Measurements from ENCODE around the gene NEURL4. TPM values are rescaled to one million over a fixed set of nuclear protein-coding genes. Genes with fewer than 3 reads are reported as not detected.

NEURL4 gene
- total and polyA plus RNA-seq, 4 experiments from 2014 or later, result 0.97 to 81.6 (median 38.1) TPM

DNA sequence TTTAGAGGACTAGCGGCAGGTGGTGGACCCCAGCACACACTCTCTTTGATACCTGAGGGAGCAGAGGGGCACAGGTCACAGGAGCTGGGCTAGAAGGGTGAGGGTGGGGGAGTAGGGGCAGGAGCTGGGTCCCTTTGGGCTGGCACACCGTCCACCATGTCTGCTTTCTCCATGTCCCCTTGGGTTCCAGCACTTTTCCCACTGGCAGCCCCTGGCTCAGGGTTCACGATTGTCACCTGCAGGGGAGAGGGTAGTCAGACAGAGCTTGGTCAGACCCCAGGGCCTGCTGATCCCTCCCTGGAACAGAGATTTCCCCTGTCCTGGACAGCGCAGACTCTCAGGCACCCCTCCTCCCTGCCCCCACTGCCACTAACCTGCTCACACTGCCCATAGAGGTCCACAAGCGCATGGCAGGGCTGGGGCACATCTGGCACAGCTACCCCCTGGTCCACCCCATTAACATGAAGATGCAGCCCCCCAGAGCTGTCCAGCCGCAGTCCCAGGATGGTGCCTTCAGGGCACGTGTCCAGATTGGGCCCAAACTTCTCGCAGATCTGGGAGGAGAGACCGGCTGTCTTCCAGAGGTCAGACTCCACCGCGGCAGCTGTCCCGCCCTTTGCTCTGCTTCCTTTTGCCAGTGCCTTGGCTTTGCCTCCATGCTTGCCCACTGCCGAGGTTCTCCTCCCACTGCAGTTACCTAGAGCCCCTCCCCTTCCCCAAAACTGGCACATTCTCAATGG, 10.8 kb downstream of the NEURL4 start:
- Histone ChIP-seq H3K9me3 (ENCODE audit: control insufficient read depth in 1 of 2, low read length in 2 of 2) (no peaks in the 10 kb centered on the region), H3K36me3 (ENCODE audit: insufficient read depth, low read length) (peaks cover 51% of the 10 kb centered on the region), H3K27ac (ENCODE audit: low read depth, low read length) (no peak overlapping the region), H3K4me1 (ENCODE audit: insufficient read depth, low read length) (peaks cover 24% of the 10 kb centered on the region), H3K27me3 (ENCODE audit: insufficient read depth, low read length) (no peaks in the 10 kb centered on the region), H3K4me3 (ENCODE audit: low read length in 2 of 2) (no peak overlapping the region)
- ChIA-PET CTCF (ENCODE audit: partially characterized antibody) (interaction anchor here (0.9 to 2.3 kb wide), 4 partner anchors 18 to 37 kb away, joined by 3 to 8 read pairs (median 5); partner anchors contain the start of genes ACAP1 and TMEM95), POLR2A (ENCODE audit: partially characterized antibody) (interaction anchor here (1.0 to 7.1 kb wide), 5 partner anchors 9 to 119 kb away, joined by 3 to 71 read pairs (median 4); partner anchors contain the start of genes ACAP1 and NEURL4)
- Mint-ChIP-seq H3K27ac (peak overlapping the region in 4 of 7 donors; percentile 22 to 93 (median 61)), H3K4me1 (peaks cover 11 to 34% (median 19%) of the 10 kb centered on the region in 4 donors), H3K9me3 (peaks cover 0 to 5% (median 0%) of the 10 kb centered on the region in 8 donors), H3K27me3 (no peaks in the 10 kb centered on the region), H3K36me3 (peaks cover 29 to 61% of the 10 kb centered on the region in 2 donors), H3K4me3 (peak overlapping the region in 2 of 8 donors; percentile 30 to 32)
- intact Hi-C loops (cut with micrococcal nuclease), result no loop called here
- no peak for DNase-seq

DNA sequence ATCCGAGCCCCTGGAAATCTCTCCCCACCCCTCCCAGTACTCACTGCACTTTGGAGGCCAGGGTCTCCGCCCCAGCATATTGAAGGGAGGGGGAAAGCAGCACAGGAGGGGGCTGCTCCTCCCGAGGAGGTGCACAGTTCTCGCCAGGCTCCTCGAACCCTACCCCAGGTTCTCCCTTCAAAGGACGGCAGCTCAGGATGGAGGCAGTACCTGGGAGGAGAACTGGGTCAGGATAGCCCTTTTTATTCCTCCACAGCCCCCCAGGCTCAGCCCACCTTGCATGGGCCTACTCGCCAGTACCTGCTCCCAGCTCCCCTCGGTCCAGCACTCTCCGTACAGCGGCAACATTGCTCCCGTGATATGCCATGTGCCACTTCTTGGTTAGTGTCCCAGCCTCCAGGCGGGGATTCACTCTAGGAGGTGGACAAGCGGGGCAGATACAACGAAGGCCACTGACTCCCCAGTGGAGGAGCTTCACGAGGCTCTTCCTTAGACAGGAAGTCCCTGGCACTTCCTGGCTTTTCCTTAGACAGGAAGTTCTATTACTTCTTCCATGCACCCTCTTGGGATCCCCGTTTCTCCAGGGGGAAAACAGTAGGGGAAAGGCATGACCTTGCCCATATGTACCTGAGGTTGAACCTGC, 11.9 kb downstream of the NEURL4 start:
- H3K9me3 Mint-ChIP-seq, result peaks cover 0 to 5% (median 0%) of the 10 kb centered on the region in 8 donors
- DNase-seq, result no peak
- peak overlapping the region in 4 of 7 donors; percentile 41 to 86 (median 61) for H3K27ac Mint-ChIP-seq
- no peaks in the 10 kb centered on the region for H3K9me3 ChIP-seq (ENCODE audit: control insufficient read depth in 1 of 2, low read length in 2 of 2)
- H3K27me3 ChIP-seq (ENCODE audit: insufficient read depth, low read length), result no peaks in the 10 kb centered on the region
- H3K36me3 ChIP-seq (ENCODE audit: insufficient read depth, low read length), result peaks cover 51% of the 10 kb centered on the region
- peaks cover 13 to 44% (median 27%) of the 10 kb centered on the region in 4 donors for H3K4me1 Mint-ChIP-seq
- intact Hi-C loops (cut with micrococcal nuclease), result no loop called here
- H3K36me3 Mint-ChIP-seq, result peaks cover 39 to 68% of the 10 kb centered on the region in 2 donors
- no peak overlapping the region for H3K4me3 ChIP-seq (ENCODE audit: low read length in 2 of 2)
- no peak overlapping the region for H3K27ac ChIP-seq (ENCODE audit: low read depth, low read length)
- CTCF ChIA-PET (ENCODE audit: partially characterized antibody), result interaction anchor here (0.9 to 2.3 kb wide), 4 partner anchors 19 to 38 kb away, joined by 3 to 8 read pairs (median 5); partner anchors contain the start of genes ACAP1 and TMEM95
- peaks cover 34% of the 10 kb centered on the region for H3K4me1 ChIP-seq (ENCODE audit: insufficient read depth, low read length)
- no peaks in the 10 kb centered on the region for H3K27me3 Mint-ChIP-seq
- H3K4me3 Mint-ChIP-seq, result peak overlapping the region in 3 of 8 donors; percentile 10 to 67 (median 66)
- POLR2A ChIA-PET (ENCODE audit: partially characterized antibody), result interaction anchor here (1.0 to 9.3 kb wide), 6 partner anchors 8 to 120 kb away, joined by 3 to 187 read pairs (median 6); partner anchors contain the start of genes ACAP1 and NEURL4

GRCh38 chr17:7315570-7316235, 13.4 kb downstream of the NEURL4 start:
- Histone ChIP-seq H3K4me1 (ENCODE audit: insufficient read depth, low read length) (peaks cover 42% of the 10 kb centered on the region), H3K9me3 (ENCODE audit: control insufficient read depth in 1 of 2, low read length in 2 of 2) (no peaks in the 10 kb centered on the region), H3K27ac (ENCODE audit: low read depth, low read length) (peak overlapping the region; percentile 83), H3K4me3 (ENCODE audit: low read length in 2 of 2) (peak overlapping the region; percentile 68 to 76), H3K36me3 (ENCODE audit: insufficient read depth, low read length) (peaks cover 52% of the 10 kb centered on the region), H3K27me3 (ENCODE audit: insufficient read depth, low read length) (no peaks in the 10 kb centered on the region)
- intact Hi-C loops (cut with micrococcal nuclease), result loop anchor here (1.0 kb wide), 2 partner anchors 8 to 14 kb away; partner anchors contain the start of genes EIF5A and NEURL4
- Mint-ChIP-seq H3K4me3 (peak overlapping the region; percentile 80 to 97 (median 92)), H3K27me3 (no peaks in the 10 kb centered on the region), H3K36me3 (peaks cover 44 to 67% of the 10 kb centered on the region in 2 donors), H3K9me3 (peaks cover 0 to 7% (median 0%) of the 10 kb centered on the region in 8 donors), H3K4me1 (peaks cover 22 to 57% (median 36%) of the 10 kb centered on the region in 4 donors), H3K27ac (peak overlapping the region; percentile 92 to 98 (median 96))
- no peak for DNase-seq
- POLR2A ChIA-PET (ENCODE audit: partially characterized antibody), result interaction anchor here (0.6 to 9.3 kb wide), 22 partner anchors 10 to 371 kb away, joined by 3 to 187 read pairs (median 6); partner anchors contain the start of genes ACADVL, ACAP1, DLG4 and DVL2
- CTCF ChIA-PET (ENCODE audit: partially characterized antibody), result interaction anchor here (1.0 to 4.2 kb wide), 5 partner anchors 9 to 121 kb away, joined by 3 to 21 read pairs (median 5); partner anchors contain the start of gene ACAP1

DNA sequence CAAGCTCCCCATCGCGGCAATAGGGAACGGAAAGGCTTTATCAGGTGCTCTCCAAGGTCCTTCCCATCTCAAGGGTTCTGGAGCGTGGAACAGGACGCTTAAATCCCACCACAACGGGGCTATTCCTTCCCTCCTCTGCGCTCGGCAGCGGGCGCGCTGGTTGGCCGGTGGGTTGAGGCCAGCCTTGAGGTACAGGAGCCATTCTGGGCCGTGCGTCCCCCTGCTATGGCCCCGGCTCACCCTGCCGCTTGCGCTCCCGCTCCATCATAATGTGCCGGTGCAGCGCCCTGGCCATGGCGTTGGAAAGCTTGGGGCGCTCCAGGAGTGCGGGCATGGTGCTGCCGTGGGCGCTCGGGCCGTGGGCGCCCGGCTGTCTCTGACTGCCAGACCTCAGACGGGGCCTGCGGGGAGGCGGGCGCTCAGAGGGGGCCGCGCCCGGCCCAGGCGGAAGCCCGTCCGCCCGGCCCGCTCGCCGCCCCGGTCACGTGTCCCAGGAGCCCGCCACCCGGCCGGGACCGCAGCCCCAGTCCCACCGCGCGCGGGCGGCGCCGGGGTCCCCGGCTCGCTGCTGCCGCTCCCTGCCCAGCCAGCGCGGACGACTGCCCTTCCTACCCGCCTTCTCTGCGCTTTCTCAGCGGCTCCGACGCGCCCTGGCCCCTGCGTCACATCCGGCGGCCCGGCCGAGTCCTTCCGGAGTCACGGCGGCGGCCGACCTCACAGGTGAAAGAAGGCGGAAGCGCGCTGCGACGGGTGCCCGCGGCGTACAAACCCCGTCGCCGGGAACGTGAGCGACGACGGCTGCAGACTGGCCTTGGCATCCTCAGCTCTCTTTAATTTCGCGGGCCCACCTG, 14.2 kb downstream of the NEURL4 start, which contains the start of gene GPS2:
GPS2 (minus strand) TSS at position 642 of the 851 bp plus-strand sequence; CDS start at position 334, 308 bp downstream.
- peak; percentile 92 to 94 (median 93) for DNase-seq
- Mint-ChIP-seq H3K27ac (peak within 1 kb of the TSS; percentile 92 to 98 (median 96)), H3K9me3 (peaks cover 0 to 7% (median 0%) of the 10 kb centered on the region in 8 donors), H3K4me3 (peak within 1 kb of the TSS; percentile 83 to 97 (median 92)), H3K36me3 (peaks cover 52 to 72% of the 10 kb centered on the region in 2 donors), H3K4me1 (peaks cover 29 to 64% (median 44%) of the 10 kb centered on the region in 4 donors), H3K27me3 (no peaks in the 10 kb centered on the region)
- POLR2A ChIA-PET (ENCODE audit: partially characterized antibody), result interaction anchor here (0.8 to 9.3 kb wide), 23 partner anchors 10 to 372 kb away, joined by 3 to 187 read pairs (median 6); partner anchors contain the start of genes ACADVL, ACAP1, DLG4 and DVL2
- Histone ChIP-seq H3K36me3 (ENCODE audit: insufficient read depth, low read length) (peaks cover 59% of the 10 kb centered on the region), H3K27me3 (ENCODE audit: insufficient read depth, low read length) (no peaks in the 10 kb centered on the region), H3K4me1 (ENCODE audit: insufficient read depth, low read length) (peaks cover 50% of the 10 kb centered on the region), H3K27ac (ENCODE audit: low read depth, low read length) (peak within 1 kb of the TSS; percentile 83), H3K9me3 (ENCODE audit: control insufficient read depth in 1 of 2, low read length in 2 of 2) (no peaks in the 10 kb centered on the region), H3K4me3 (ENCODE audit: low read length in 2 of 2) (peak within 1 kb of the TSS; percentile 68 to 76)
- CTCF ChIA-PET (ENCODE audit: partially characterized antibody), result interaction anchor here (0.6 to 4.2 kb wide), 7 partner anchors 10 to 122 kb away, joined by 3 to 21 read pairs (median 6); partner anchors contain the start of gene ACAP1
- intact Hi-C loops (cut with micrococcal nuclease), result loop anchor here (1.0 kb wide), 2 partner anchors 8 to 14 kb away; partner anchors contain the start of genes EIF5A and NEURL4

- intact Hi-C loops (cut with micrococcal nuclease), result no loop called here
- H3K36me3 Mint-ChIP-seq, result peaks cover 57 to 80% of the 10 kb centered on the region in 2 donors
- Histone ChIP-seq H3K9me3 (ENCODE audit: control insufficient read depth in 1 of 2, low read length in 2 of 2) (no peaks in the 10 kb centered on the region), H3K4me1 (ENCODE audit: insufficient read depth, low read length) (peaks cover 58% of the 10 kb centered on the region), H3K27me3 (ENCODE audit: insufficient read depth, low read length) (no peaks in the 10 kb centered on the region), H3K4me3 (ENCODE audit: low read length in 2 of 2) (peak overlapping the region; percentile 5 to 68), H3K27ac (ENCODE audit: low read depth, low read length) (peak overlapping the region; percentile 83), H3K36me3 (ENCODE audit: insufficient read depth, low read length) (peaks cover 67% of the 10 kb centered on the region)
- peaks cover 38 to 73% (median 52%) of the 10 kb centered on the region in 4 donors for H3K4me1 Mint-ChIP-seq
- CTCF ChIA-PET (ENCODE audit: partially characterized antibody), result interaction anchor here (0.6 to 4.2 kb wide), 7 partner anchors 8 to 123 kb away, joined by 3 to 21 read pairs (median 5); partner anchors contain the start of gene ACAP1
- peak overlapping the region; percentile 91 to 98 (median 95) for H3K27ac Mint-ChIP-seq
- H3K9me3 Mint-ChIP-seq, result peaks cover 0 to 7% (median 0%) of the 10 kb centered on the region in 8 donors
- H3K4me3 Mint-ChIP-seq, result peak overlapping the region; percentile 67 to 85 (median 83)
- POLR2A ChIA-PET (ENCODE audit: partially characterized antibody), result interaction anchor here (0.9 to 9.3 kb wide), 21 partner anchors 9 to 373 kb away, joined by 3 to 187 read pairs (median 7); partner anchors contain the start of genes ACADVL, ACAP1, DLG4 and DVL2
- no peak for DNase-seq
- H3K27me3 Mint-ChIP-seq, result no peaks in the 10 kb centered on the region
Measured at GRCh38 chr17:7313890-7314718, 15.0 kb downstream of the NEURL4 start.

Measured in CD4-positive, alpha-beta memory T cell (primary cell).